Endothelial cell (in vitro differentiated cells): ENCODE measurements around the gene TSPAN13. TPM values are rescaled to one million over a fixed set of nuclear protein-coding genes. Genes with fewer than 3 reads are reported as not detected.

Source experiments
- DNase-seq: peaks from one replicate; pipeline ENCODE4 v3.0.0; 2021; ENCODE audit warnings: low spot score
- H3K27ac Mint-ChIP-seq: one replicate; pipeline ENCODE4 v1.8.0; 2021; ENCODE audit warnings: mixed read lengths, inconsistent platforms; ENCODE audit not compliant: unreplicated experiment
- H3K27me3 Mint-ChIP-seq: one replicate; pipeline ENCODE4 v1.8.0; 2021; ENCODE audit warnings: mild to moderate bottlenecking, moderate library complexity, mixed read lengths, inconsistent platforms; ENCODE audit not compliant: unreplicated experiment
- H3K36me3 Mint-ChIP-seq: one replicate; pipeline ENCODE4 v1.8.0; 2021; ENCODE audit warnings: mild to moderate bottlenecking, low read depth, mixed read lengths, inconsistent platforms; ENCODE audit not compliant: unreplicated experiment
- H3K4me1 Mint-ChIP-seq: one replicate; pipeline ENCODE4 v1.8.0; 2021; ENCODE audit warnings: mild to moderate bottlenecking, mixed read lengths, inconsistent platforms; ENCODE audit not compliant: unreplicated experiment
- H3K4me3 Mint-ChIP-seq: one replicate; pipeline ENCODE4 v1.8.0; 2021; ENCODE audit warnings: mild to moderate bottlenecking, mixed read lengths, inconsistent platforms; ENCODE audit not compliant: unreplicated experiment
- H3K9me3 Mint-ChIP-seq: one replicate; pipeline ENCODE4 v1.8.0; 2021; ENCODE audit warnings: mixed read lengths, inconsistent platforms; ENCODE audit not compliant: unreplicated experiment
- total RNA-seq: library from RNA; stranded (reverse); fragmentation: NEBNext Ultra II Directional; extraction: Animal tissue kit (Norgen Biotek cat#: 25700); gene quantifications from one replicate; pipeline ENCODE4 v1.2.1, GENCODE V29; 2021; ENCODE audit not compliant: unreplicated experiment
- TF ChIP-seq, protein P1 (sequence below): fragments of 200-600 bp; sonication (generic); IDR thresholded peaks from one replicate; pipeline ENCODE4 v1.5.0; 2021; ENCODE audit warnings: antibody characterized with exemption; ENCODE audit not compliant: unreplicated experiment

Gene TSPAN13
- total RNA-seq, 1 donor from 2014 or later: 82.0 TPM

DNA sequence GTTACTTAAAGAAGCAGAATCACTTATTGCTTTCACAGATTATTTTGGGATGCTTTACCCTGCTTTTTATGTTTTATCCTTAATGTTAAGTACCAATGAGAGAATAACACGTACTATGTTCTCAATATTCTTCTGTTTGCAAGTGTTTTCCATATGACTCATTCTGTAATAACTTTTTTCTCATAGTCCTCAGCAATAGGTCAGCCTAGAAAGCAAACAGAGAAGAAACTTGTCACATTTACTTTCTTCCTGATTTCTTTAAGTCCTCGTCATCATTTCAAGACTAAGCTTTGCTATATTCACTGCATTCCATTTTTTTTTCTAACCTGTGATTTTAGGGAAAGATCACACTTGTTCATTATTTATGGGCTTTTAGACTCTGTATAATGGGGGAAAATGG is 58.0 kb downstream of the TSPAN13 start:
- Mint-ChIP-seq H3K4me1 (peaks cover 8% of the 10 kb centered on the region), H3K27me3 (peaks cover 3% of the 10 kb centered on the region), H3K4me3 (no peak overlapping the region), H3K36me3 (no peaks in the 10 kb centered on the region), H3K27ac (no peak overlapping the region), H3K9me3 (no peaks in the 10 kb centered on the region)
- TF ChIP-seq, protein P1, sequence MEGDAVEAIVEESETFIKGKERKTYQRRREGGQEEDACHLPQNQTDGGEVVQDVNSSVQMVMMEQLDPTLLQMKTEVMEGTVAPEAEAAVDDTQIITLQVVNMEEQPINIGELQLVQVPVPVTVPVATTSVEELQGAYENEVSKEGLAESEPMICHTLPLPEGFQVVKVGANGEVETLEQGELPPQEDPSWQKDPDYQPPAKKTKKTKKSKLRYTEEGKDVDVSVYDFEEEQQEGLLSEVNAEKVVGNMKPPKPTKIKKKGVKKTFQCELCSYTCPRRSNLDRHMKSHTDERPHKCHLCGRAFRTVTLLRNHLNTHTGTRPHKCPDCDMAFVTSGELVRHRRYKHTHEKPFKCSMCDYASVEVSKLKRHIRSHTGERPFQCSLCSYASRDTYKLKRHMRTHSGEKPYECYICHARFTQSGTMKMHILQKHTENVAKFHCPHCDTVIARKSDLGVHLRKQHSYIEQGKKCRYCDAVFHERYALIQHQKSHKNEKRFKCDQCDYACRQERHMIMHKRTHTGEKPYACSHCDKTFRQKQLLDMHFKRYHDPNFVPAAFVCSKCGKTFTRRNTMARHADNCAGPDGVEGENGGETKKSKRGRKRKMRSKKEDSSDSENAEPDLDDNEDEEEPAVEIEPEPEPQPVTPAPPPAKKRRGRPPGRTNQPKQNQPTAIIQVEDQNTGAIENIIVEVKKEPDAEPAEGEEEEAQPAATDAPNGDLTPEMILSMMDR: no peak
- no peak for DNase-seq

DNA sequence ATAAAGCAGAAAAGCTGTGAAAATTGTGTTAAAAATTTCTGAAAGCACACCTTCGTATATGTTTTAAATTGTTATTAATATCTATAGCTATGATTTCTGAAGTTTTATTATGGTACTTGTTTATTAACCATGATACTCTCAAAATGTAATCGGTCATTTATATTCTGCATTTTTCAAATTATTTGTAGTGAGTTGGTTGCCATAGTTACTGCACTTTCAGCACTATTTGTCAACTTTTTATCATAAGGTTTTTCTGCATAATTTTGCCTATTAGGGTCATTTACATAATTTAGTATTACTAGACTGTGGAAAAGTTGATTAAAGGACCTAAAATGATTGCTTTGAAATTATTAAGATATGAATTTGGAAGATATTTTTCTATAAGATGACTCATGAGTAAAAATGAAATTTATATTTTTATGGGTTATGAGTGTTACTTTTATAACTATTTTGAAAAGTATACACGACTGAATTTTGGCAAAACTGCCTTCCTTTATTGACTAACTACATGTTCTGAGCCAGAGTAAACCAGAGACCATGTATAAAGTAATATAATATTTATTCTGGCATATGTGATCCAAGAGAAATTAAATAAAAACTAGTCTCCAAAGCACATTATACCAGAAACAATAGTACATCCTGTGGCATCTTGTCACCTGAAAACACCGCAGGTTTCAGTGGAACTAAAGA is 59.1 kb downstream of the TSPAN13 start:
- TF ChIP-seq, protein P1: no peak
- Mint-ChIP-seq H3K4me1 (peaks cover 8% of the 10 kb centered on the region), H3K27me3 (peaks cover 3% of the 10 kb centered on the region), H3K4me3 (no peak overlapping the region), H3K9me3 (no peaks in the 10 kb centered on the region), H3K27ac (no peak overlapping the region), H3K36me3 (no peaks in the 10 kb centered on the region)
- DNase-seq: no peak

DNA sequence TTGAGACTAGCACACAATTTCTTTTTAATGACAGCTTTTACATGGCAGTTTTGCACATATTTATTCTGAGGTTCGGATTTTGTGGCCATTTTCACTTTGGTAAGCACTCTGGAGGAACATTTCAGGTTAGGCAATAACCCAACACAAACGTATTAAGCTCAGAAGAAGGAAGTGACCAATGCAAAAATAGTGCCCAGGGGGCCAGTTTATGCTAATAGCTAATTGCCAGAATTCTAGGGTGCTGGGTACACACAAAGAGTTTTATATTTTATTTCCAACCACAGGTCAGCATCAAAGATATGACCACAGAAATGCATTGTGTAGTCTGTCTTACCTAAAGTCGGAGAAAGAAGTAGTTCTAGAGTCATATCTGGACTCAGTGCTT is 59.7 kb downstream of the TSPAN13 start:
- no peaks in the 10 kb centered on the region for H3K9me3 Mint-ChIP-seq
- no peak overlapping the region for H3K4me3 Mint-ChIP-seq
- no peaks in the 10 kb centered on the region for H3K36me3 Mint-ChIP-seq
- H3K4me1 Mint-ChIP-seq: peaks cover 8% of the 10 kb centered on the region
- TF ChIP-seq, protein P1: no peak
- no peak for DNase-seq
- peaks cover 3% of the 10 kb centered on the region for H3K27me3 Mint-ChIP-seq
- no peak overlapping the region for H3K27ac Mint-ChIP-seq

DNA sequence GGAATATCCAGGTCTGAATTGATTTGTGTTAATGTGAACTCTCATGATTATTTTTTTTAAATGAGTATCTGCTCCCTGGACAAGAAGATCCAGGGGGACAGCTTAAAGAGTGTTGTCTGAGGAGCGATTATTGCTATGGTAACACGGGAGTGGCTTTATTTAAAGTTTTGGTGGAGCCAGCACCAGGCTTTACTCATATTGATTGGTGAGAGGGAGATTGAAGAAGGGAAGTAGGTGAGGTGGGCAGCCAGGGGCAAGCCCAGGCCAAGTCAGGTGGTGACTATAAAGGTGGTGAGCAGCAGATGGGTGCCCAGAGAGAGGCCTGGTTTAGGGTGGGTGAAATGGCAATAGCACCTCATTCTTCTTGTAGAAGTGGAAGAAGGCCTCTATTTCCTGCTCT is 61.4 kb downstream of the TSPAN13 start:
- H3K4me3 Mint-ChIP-seq: no peak overlapping the region
- H3K4me1 Mint-ChIP-seq: peaks cover 8% of the 10 kb centered on the region
- H3K27me3 Mint-ChIP-seq: peaks cover 3% of the 10 kb centered on the region
- TF ChIP-seq, protein P1: no peak
- H3K9me3 Mint-ChIP-seq: no peaks in the 10 kb centered on the region
- H3K27ac Mint-ChIP-seq: no peak overlapping the region
- no peaks in the 10 kb centered on the region for H3K36me3 Mint-ChIP-seq
- no peak for DNase-seq

DNA sequence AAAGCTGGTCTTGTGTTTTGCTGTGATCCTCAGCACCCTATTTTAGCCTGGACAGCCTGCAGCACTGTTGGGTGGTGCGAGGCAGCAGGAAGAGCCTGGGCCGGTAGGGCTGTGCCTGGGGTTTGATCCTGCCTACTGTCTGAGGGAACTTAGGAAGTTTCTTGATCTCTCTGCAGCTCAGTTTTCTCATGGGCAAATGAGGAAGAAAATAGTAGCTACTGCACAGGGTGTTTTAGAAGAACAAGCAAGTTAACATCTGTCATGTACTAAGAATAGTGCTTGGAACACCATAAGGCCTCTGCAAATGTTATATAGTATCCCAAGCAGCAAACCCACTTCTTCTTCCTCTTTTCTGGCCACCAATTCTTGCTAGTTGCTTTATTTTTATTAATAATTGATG is 63.3 kb downstream of the TSPAN13 start:
- H3K36me3 Mint-ChIP-seq: no peaks in the 10 kb centered on the region
- H3K27ac Mint-ChIP-seq: no peak overlapping the region

More for the DNA sequence above, 63.3 kb downstream of the TSPAN13 start:
- no peak overlapping the region for H3K4me3 Mint-ChIP-seq
- no peak for DNase-seq
- peaks cover 3% of the 10 kb centered on the region for H3K27me3 Mint-ChIP-seq
- TF ChIP-seq, protein P1: no peak
- H3K9me3 Mint-ChIP-seq: no peaks in the 10 kb centered on the region
- peaks cover 8% of the 10 kb centered on the region for H3K4me1 Mint-ChIP-seq
